Hepatocyte (in vitro differentiated cells): ENCODE data around the gene TAF11L14.

Experiments
- CTCF ChIP-seq: fragments of 200-600 bp; sonication (generic); IDR thresholded peaks from 2 replicates; pipeline ENCODE4 v1.5.1; 2016; ENCODE audit warnings: antibody characterized with exemption, mild to moderate bottlenecking; ENCODE audit not compliant: poor library complexity
- EZH2 ChIP-seq: fragments of 200-600 bp; sonication (generic); IDR thresholded peaks from 2 replicates; pipeline ENCODE4 v1.6.1; 2016; ENCODE audit warnings: antibody characterized with exemption, mild to moderate bottlenecking, borderline replicate concordance
- EZH2phosphoT487 ChIP-seq: fragments of 200-600 bp; sonication (generic); IDR thresholded peaks from one replicate; pipeline ENCODE4 v1.6.1; 2018; ENCODE audit warnings: antibody characterized with exemption, mild to moderate bottlenecking, low read depth, moderate library complexity; ENCODE audit not compliant: unreplicated experiment, severe bottlenecking

DNA sequence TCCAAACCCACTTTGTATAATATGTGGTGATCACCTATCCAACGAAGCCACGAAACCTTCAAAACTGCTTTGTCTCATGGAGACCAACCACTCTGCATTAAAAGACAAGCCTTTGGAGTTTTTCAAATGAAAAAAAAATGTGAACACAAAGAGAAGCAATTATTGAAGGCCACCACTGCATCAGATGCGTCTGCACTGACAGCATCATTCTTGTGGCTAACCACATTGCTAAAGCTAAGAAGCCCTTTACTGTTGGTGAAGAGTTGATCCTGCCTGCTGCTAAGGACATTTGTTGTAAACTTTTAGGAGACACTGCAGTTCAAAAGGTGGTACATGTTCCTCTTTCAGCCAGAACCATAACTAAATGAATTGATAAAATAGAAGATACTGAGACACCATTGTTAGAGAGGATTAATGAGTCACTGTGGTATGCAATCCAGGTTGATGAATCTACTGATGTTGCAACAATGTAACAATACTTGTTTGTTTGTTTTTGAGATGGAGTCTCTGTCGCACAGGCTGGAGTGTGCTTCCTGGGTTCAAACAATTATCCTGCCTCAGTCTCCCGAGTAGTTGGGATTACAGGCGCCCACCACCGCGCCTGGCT is 45.4 kb downstream of the TAF11L14 start:
- TF ChIP-seq CTCF (no peak), EZH2phosphoT487 (no peak), EZH2 (no peak)
